ENCODE results near the gene PCSK2.

PCSK2 gene

GRCh38 chr20:17339000-17339399, 112.2 kb downstream of the PCSK2 start:
- no peak for DNase-seq (ENCODE audit: low read depth in 2 of 2)

GRCh38 chr20:17343091-17343490, 116.3 kb downstream of the PCSK2 start:
- no peak for DNase-seq (ENCODE audit: low read depth in 2 of 2)

GRCh38 chr20:17343656-17344452, 117.0 kb downstream of the PCSK2 start:
- DNase-seq (ENCODE audit: low read depth in 2 of 2): no peak

GRCh38 chr20:17344790-17345189, 118.0 kb downstream of the PCSK2 start:
- no peak for DNase-seq (ENCODE audit: low read depth in 2 of 2)

GRCh38 chr20:17345321-17345720, 118.5 kb downstream of the PCSK2 start:
- no peak for DNase-seq (ENCODE audit: low read depth in 2 of 2)

- DNase-seq (ENCODE audit: low read depth in 2 of 2): no peak
Observed at GRCh38 chr20:17350321-17350720, 123.5 kb downstream of the PCSK2 start.

GRCh38 chr20:17357238-17357637, 130.4 kb downstream of the PCSK2 start:
- DNase-seq (ENCODE audit: low read depth in 2 of 2): no peak

GRCh38 chr20:17358854-17359253, 132.0 kb downstream of the PCSK2 start:
- DNase-seq (ENCODE audit: low read depth in 2 of 2): no peak

GRCh38 chr20:17364681-17365080, 137.8 kb downstream of the PCSK2 start:
- no peak for DNase-seq (ENCODE audit: low read depth in 2 of 2)

- no peak for DNase-seq (ENCODE audit: low read depth in 2 of 2)
Observed at GRCh38 chr20:17365831-17366230, 139.0 kb downstream of the PCSK2 start.

GRCh38 chr20:17369506-17369905, 142.7 kb downstream of the PCSK2 start:
- no peak for DNase-seq (ENCODE audit: low read depth in 2 of 2)

- no peak for DNase-seq (ENCODE audit: low read depth in 2 of 2)
Observed at GRCh38 chr20:17372806-17373440, 146.1 kb downstream of the PCSK2 start.

- DNase-seq (ENCODE audit: low read depth in 2 of 2): no peak
Observed at GRCh38 chr20:17374086-17374485, 147.2 kb downstream of the PCSK2 start.

GRCh38 chr20:17376031-17376430, 149.2 kb downstream of the PCSK2 start:
- no peak for DNase-seq (ENCODE audit: low read depth in 2 of 2)

GRCh38 chr20:17377231-17377630, 150.4 kb downstream of the PCSK2 start:
- no peak for DNase-seq (ENCODE audit: low read depth in 2 of 2)

GRCh38 chr20:17379651-17380050, 152.8 kb downstream of the PCSK2 start:
- no peak for DNase-seq (ENCODE audit: low read depth in 2 of 2)

GRCh38 chr20:17380801-17381200, 154.0 kb downstream of the PCSK2 start:
- DNase-seq (ENCODE audit: low read depth in 2 of 2): no peak

GRCh38 chr20:17381724-17382123, 154.9 kb downstream of the PCSK2 start:
- DNase-seq (ENCODE audit: low read depth in 2 of 2): no peak

- no peak for DNase-seq (ENCODE audit: low read depth in 2 of 2)
Observed at GRCh38 chr20:17385798-17386197, 159.0 kb downstream of the PCSK2 start.

- no peak for DNase-seq (ENCODE audit: low read depth in 2 of 2)
Observed at GRCh38 chr20:17390655-17391054, 163.8 kb downstream of the PCSK2 start.

GRCh38 chr20:17391127-17391771, 164.4 kb downstream of the PCSK2 start:
- no peak for DNase-seq (ENCODE audit: low read depth in 2 of 2)

- no peak for DNase-seq (ENCODE audit: low read depth in 2 of 2)
Observed at GRCh38 chr20:17394411-17394810, 167.6 kb downstream of the PCSK2 start.

GRCh38 chr20:17395729-17396128, 168.9 kb downstream of the PCSK2 start:
- no peak for DNase-seq (ENCODE audit: low read depth in 2 of 2)
